HG03135 (cell line): ENCODE data around the gene CTIF.

Experiments used
- ATAC-seq: cut with Tn5 transposase; IDR thresholded peaks from one replicate; pipeline ENCODE4 v1.9.1; 2021; ENCODE audit warnings: mild to moderate bottlenecking, moderate library complexity; ENCODE audit not compliant: unreplicated experiment

CTIF gene

DNA sequence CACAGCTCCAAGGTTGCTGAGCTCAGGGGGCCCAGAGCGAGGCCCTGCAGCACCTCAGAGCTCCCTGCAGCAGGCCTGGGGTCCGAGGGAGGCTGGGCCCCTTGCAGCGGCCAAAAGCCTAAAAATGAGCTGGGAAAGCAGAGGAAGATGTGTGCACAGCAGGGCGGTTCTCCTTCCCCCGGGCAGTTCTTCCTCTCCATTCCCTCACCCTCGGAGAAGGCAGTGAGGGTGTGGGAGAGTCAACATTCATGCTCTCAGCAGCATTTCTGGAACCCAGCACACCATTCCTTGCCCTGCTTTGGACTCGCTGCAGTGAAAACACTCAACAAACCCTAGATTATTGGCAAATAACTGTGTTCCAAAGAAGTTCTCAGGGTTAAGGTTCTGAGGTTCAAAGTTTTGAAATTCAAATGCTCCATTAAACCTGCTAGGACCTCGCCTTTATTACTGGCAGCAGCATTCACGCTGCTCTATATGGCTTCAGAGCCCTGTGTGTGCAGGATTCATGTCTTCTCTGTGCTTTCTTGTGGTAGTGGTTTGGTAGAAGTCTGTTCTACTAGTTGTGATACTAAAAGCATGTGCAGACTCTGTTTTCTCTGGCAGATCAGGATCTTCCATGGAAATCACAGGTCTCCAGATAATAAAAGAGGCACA lies 79.1 kb downstream of the CTIF start:
- no peak for ATAC-seq

DNA sequence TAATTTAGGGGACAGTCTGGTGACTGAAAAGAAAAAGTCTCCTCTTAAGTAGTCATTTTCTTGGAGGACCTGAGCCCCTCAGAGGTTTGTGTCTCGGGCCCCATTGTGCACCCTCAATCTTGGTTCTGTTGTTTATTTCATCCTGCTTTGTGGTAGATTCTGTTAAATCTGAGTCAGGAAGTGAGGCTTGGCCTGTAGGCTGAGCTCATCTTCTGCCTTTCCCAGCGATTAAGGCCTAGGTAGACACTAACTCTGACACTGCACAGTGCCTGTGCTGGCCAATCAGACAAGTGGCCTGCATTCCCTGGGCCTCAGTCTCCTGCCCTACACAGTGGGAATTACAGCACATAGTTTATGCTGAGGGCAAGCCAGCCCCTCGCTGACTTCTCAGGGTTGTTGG lies 80.2 kb downstream of the CTIF start:
- no peak for ATAC-seq

GRCh38 chr18:48619501-48619900 lies 80.7 kb downstream of the CTIF start:
- ATAC-seq: no peak

- no peak for ATAC-seq
Measured at GRCh38 chr18:48620071-48620470, 81.2 kb downstream of the CTIF start.

DNA sequence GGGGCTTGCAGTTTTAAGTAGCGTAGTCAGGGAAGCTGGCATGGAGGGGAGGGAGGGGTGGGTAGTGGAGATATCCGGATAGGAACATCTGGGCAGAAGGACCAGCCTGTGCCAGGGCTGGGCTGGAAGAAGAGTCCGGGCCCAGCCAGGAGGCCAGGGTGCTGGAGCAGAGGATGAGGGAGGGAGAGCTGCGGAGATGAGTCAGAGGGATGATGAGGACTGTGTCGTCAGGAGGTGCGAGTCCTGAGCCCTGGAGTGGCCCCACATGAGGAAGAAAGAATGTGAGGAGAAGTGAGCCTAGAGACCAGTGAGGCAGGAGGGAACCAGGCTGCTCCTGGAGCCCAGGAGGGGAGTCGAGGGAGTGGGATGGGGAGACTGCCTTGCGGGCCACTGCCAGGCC lies 82.4 kb downstream of the CTIF start:
- ATAC-seq: no peak

- no peak for ATAC-seq
Measured at GRCh38 chr18:48621815-48622555, 83.2 kb downstream of the CTIF start.

DNA sequence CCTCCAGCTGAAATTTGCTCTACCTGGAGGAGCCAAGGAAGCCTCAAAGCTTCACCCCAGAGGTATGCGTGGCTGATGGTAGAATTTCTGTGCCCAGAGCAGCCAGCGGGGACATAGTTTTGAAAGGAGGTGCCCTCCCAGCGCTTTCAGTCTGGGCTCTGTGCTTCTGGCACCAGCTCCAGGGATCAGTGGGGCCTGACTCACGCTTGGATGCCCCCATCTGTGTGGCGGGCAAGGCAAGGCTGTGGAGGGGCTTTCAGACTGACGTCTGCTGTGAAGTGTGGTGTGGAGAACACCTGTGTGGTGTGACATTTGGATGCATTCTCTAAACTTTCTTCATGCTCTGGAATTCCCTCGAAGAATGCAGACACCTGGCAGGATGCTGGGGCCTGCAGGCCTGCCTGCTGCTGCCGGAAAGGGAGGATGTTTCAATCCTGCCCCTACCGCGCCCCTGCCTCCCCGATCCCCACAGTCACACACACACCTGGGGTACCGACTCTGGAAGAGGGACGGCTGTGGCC lies 84.1 kb downstream of the CTIF start:
- ATAC-seq: no peak

- ATAC-seq: no peak
Measured at GRCh38 chr18:48623468-48624235, 84.8 kb downstream of the CTIF start.

DNA sequence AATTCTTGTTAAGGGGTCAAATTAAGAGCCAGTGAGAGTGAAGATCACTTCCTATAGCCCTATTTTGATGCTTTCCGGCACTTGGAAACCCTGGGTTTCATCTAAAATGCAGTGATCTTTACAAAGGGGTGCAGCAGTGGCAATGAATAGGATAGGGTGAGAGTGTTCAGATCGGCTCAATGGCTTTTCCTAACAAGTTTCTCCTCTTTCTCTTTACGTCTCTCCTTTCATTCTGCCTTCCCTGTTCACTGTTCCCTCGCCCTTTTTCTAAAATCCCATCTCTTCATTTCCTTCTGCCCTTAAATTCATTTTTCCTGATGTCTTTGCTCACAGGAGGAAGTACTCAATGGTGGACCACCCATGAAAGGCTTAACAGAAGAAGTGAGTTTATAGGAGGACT lies 86.0 kb downstream of the CTIF start:
- no peak for ATAC-seq

DNA sequence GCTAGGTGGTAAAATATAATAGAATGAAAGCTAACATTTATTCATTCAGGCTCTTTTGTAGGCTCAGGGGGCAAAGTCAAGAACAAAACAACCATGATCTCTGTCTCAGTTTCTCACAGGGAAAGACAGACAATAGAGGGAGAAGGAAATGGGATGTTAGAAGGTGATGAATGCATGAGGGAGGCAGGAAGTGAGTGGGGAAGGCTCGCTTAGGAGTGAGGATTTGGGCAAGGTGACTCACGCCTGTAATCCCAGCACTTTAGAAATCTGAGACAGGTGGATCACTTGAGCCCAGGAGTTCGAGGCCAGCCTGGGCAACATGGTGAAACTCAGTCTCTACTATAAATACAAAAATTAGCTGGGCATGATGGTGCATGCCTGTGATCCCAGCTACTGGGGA lies 88.4 kb downstream of the CTIF start:
- no peak for ATAC-seq

- no peak for ATAC-seq
Measured at GRCh38 chr18:48629730-48630324, 91.0 kb downstream of the CTIF start.

- ATAC-seq: no peak
Measured at GRCh38 chr18:48631851-48632250, 93.0 kb downstream of the CTIF start.

- ATAC-seq: no peak
Measured at GRCh38 chr18:48632676-48633257, 93.9 kb downstream of the CTIF start.

DNA sequence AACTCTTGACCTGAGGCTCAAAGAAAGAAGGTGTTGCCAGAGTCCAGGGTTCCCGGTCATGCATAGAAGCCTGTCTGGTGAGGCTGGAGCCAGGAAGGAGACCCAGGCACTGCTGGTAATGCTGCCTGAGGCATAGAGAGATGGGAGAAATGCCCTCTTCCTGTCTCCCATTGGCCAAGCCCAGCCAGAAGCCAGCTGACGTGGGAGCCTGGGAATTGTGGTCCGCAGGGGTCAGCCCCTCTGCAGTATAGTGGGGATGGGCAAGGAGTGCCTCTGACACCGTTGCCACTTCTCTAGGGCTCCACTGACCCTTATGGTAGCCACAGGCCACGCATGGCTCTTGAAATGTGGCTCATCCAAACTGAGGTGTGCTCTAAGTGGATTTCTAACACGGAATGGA lies 95.7 kb downstream of the CTIF start:
- no peak for ATAC-seq

DNA sequence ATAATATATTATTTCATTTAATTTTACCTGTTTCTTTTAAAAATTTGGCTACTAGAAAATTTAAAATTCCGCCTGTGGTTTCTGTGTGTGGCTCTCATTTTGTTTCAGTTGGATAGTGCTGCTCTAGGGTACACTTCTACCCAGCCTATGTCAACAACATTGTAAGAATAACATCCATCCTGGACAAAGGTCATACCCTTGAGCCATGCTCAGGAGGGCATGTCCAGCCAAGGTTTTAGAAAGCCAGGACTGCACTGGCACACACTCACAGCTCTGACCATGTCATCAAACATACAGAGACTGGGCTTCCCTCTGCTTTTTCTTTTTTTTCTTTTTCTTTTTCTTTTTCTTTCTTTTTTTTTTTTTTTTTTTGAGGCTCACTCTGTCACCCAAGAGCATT lies 96.1 kb downstream of the CTIF start:
- ATAC-seq: no peak

DNA sequence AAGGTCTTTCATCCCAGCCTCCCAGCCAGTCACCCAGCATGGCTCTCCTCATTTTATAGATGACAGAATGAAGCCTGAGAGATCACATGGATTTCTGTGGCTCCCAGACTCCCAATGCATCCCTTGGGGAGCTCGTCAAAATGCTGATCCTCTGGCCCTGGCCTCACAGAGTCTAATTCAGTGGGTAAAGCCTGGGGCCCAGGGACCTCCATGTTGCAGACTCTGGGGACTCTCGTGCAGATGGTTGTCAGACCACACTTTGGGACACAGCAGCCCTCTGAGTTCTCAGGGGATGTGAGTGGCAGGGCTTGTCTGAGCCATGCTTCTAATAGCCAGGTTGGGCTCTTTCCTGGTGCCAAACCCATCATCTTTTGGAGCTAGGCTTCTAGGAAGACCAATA lies 97.0 kb downstream of the CTIF start:
- ATAC-seq: no peak

GRCh38 chr18:48636436-48636835 lies 97.6 kb downstream of the CTIF start:
- no peak for ATAC-seq

DNA sequence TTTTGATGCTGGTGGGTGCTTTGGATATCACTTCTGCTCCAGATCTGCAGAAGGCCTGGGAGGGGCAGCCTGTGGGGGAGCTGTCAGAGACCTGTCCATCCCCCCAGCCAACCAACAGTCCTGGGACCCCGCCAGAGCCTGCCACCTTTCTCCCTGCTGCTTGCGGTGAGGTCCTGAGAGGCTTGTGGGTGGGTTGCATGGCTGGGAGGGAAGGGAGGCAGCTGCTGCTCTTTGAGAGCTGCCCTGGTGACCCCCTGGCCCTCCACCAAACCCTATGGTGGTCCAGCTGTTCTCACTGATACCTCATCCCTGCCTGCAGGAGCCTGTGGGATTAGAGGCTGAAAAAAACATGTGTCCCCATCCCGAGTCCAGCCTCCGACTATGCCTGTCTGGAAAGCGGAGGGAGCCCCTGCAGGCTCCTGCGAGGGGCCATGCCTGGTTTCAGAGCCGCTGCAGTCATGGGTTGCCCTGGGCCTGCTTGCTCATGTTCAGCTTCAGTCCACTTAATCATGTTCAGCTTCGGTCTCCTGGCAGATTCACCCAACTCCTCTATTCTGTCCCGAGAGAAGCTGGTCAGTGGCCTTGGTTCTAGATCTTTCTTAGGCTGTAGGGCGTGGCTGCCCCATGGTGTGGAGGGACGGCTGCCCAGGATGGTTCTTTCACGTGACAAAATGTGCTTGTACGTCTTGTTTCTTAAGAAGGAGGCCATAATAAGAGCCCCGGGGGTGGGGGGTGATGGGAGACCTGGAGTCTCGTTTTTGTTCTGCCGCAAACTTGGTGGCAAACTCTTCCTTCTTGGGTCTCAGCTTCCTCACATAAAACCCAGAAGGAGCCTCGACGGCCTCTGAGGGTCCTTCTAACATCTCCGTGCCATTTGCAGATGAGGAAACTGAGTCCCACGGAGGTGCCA lies 98.5 kb downstream of the CTIF start:
- no peak for ATAC-seq

DNA sequence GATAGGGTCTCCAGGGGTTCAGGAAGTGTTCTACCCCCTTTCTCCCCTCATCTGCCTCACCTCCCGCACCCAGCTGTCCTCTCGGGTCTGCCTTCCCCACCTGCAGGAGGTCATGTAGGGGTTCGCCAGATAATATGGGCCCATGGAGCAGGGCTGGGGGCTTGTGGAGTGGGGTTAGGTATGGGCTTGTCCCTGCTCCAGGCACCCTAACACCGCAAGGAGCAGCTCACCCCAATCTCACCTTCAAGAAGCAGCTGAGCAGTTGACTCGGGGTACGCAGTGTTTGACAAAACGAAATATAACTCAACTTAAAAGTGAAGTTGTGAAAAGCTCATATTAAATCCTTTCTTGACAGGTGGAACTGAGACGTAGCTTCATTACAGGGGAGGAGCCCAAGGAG lies 99.6 kb downstream of the CTIF start:
- ATAC-seq: no peak
